HCT116 (cell line): Measurements from ENCODE around the gene SORBS1. TPM values are rescaled to one million over a fixed set of nuclear protein-coding genes. Genes with fewer than 3 reads are reported as not detected.

ENCODE experiments used
- ATAC-seq: fragments of 200-7000 bp; cut with Tn5 transposase; 2 replicates; pipeline ENCODE4 v1.9.1; 2020; ENCODE audit warnings: mild to moderate bottlenecking, moderate library complexity
- BruUV-seq: library from RNA; stranded (reverse); fragments of 400-500 nt; replicated peaks from 2 replicates; lab custom pipeline; 2021; lab: Mats Ljungman, UMichigan
- CTCF ChIA-PET: fragments of 300-600 bp; sonication (Branson Sonifier 250); formaldehyde crosslinking; loops from one replicate; lab custom pipeline; 2021; ENCODE audit warnings: antibody characterized with exemption; lab: Charles Lee
- POLR2A ChIA-PET: fragments of 300-600, 350-600 bp; sonication (Branson Sonifier 250); formaldehyde crosslinking; loops from one replicate; lab custom pipeline; 2021; ENCODE audit warnings: antibody characterized with exemption; lab: Charles Lee
- RAD21 ChIA-PET, 2 experiments: fragments of 300-600 bp; sonication (Branson Sonifier 250); formaldehyde crosslinking; loops; one replicate each; lab custom pipeline; 2023; ENCODE audit warnings: low total read pairs in 2 of 2; ENCODE audit not compliant: uncharacterized antibody in 2 of 2, unreplicated experiment in 2 of 2, low non-redundant PET in 1 of 2; lab: Charles Lee
- DNase-seq: peaks from one replicate; pipeline ENCODE4 v3.0.0-alpha.2; 2010; ENCODE audit warnings: low read depth, low spot score
- H2AFZ ChIP-seq: fragments of 200-600 bp; shearing (Covaris generic), sonication (generic); 2 replicates; pipeline ENCODE4 v1.6.1; 2017; ENCODE audit warnings: low read depth, mixed run types, mixed read lengths, antibody characterized with exemption, low read length; ENCODE audit not compliant: poor library complexity, severe bottlenecking
- H3K27ac ChIP-seq: 2 replicates; pipeline ENCODE4 v1.5.1; 2012; ENCODE audit warnings: low read depth, low read length
- H3K27me3 ChIP-seq: fragments of 200-600 bp; sonication (generic); 2 replicates; pipeline ENCODE4 v1.6.1; 2016; ENCODE audit warnings: mixed run types, low read length, mixed read lengths; ENCODE audit not compliant: insufficient read depth
- H3K36me3 ChIP-seq, 2 experiments: fragments of 200-500 bp in 1 of 2; fragments of 200-600 bp in 1 of 2; sonication (Bioruptor generic) in 1 of 2; sonication (generic) in 1 of 2; 2 replicates each; pipeline versions ENCODE4 v1.5.1 to v1.6.1; 2014 to 2016; ENCODE audit warnings: low read length in 2 of 2, inconsistent platforms in 1 of 2, mixed read lengths in 1 of 2, mixed run types in 1 of 2; ENCODE audit not compliant: insufficient read depth in 2 of 2, control insufficient read depth in 1 of 2
- H3K4me1 ChIP-seq, 2 experiments: fragments of 200-600 bp in 1 of 2; sonication (generic) in 1 of 2; 2 replicates each; pipeline versions ENCODE4 v1.5.1 to v1.6.1; 2012 to 2017; ENCODE audit warnings: low read length in 2 of 2, inconsistent platforms in 1 of 2, mild to moderate bottlenecking in 1 of 2, mixed read lengths in 1 of 2, mixed run types in 1 of 2, moderate library complexity in 1 of 2; ENCODE audit not compliant: insufficient read depth in 2 of 2, control insufficient read depth in 1 of 2
- H3K4me2 ChIP-seq: fragments of 200-600 bp; sonication (generic); 2 replicates; pipeline ENCODE4 v1.6.1; 2017; ENCODE audit warnings: mixed run types, low read length, mixed read lengths
- H3K4me3 ChIP-seq, 2 experiments: fragments of 200-600 bp in 1 of 2; sonication (generic) in 1 of 2; replicated peaks in 1 of 2; 2 replicates each; pipeline ENCODE4 v1.5.1; 2011 to 2016; ENCODE audit warnings: low read length in 2 of 2, control low read depth in 1 of 2, low read depth in 1 of 2, mild to moderate bottlenecking in 1 of 2, mixed read lengths in 1 of 2, mixed run types in 1 of 2
- H3K79me2 ChIP-seq: fragments of 200-600 bp; sonication (generic); 2 replicates; pipeline ENCODE4 v1.6.1; 2017; ENCODE audit warnings: mild to moderate bottlenecking, mixed run types, low read length, moderate library complexity, mixed read lengths; ENCODE audit not compliant: insufficient read depth
- H3K9ac ChIP-seq: fragments of 200-600 bp; sonication (generic); 2 replicates; pipeline ENCODE4 v1.6.1; 2016; ENCODE audit warnings: low read length, mixed read lengths
- H3K9me2 ChIP-seq: fragments of 200-600 bp; sonication (generic), shearing (Covaris generic); 2 replicates; pipeline ENCODE4 v1.6.1; 2017; ENCODE audit warnings: mixed run types, mild to moderate bottlenecking, moderate library complexity; ENCODE audit not compliant: insufficient read depth
- H3K9me3 ChIP-seq, 2 experiments: fragments of 200-500 bp in 1 of 2; fragments of 200-600 bp in 1 of 2; sonication (Bioruptor generic) in 1 of 2; sonication (generic) in 1 of 2; 2 replicates each; pipeline ENCODE4 v1.6.1; 2014 to 2017; ENCODE audit warnings: low read length in 2 of 2, mixed read lengths in 2 of 2, inconsistent platforms in 1 of 2, low read depth in 1 of 2, mild to moderate bottlenecking in 1 of 2, mixed run types in 1 of 2, moderate library complexity in 1 of 2; ENCODE audit not compliant: control insufficient read depth in 1 of 2, insufficient read depth in 1 of 2
- H4K20me1 ChIP-seq: fragments of 200-600 bp; sonication (generic), shearing (Covaris generic); 2 replicates; pipeline ENCODE4 v1.6.1; 2017; ENCODE audit warnings: mixed run types, mild to moderate bottlenecking, moderate library complexity; ENCODE audit not compliant: insufficient read depth
- ATF3 ChIP-seq: IDR thresholded peaks from 2 replicates; pipeline ENCODE4 v1.6.1; 2012
- CBX3 ChIP-seq: IDR thresholded peaks from 2 replicates; pipeline ENCODE4 v1.6.1; 2012; ENCODE audit warnings: low read depth
- CEBPB ChIP-seq: IDR thresholded peaks from 2 replicates; pipeline ENCODE4 v1.6.1; 2012; ENCODE audit warnings: low read depth
- CTCF ChIP-seq, 3 experiments: fragments of 200-600 bp in 1 of 3; sonication (generic) in 1 of 3; IDR thresholded peaks in 2 of 3; conservative IDR thresholded peaks in 1 of 3; 2 replicates each; pipeline ENCODE4 v1.5.1; 2012 to 2017; ENCODE audit warnings: low read depth in 2 of 3, low read length in 2 of 3, antibody characterized with exemption in 1 of 3, borderline replicate concordance in 1 of 3, control low read depth in 1 of 3, mild to moderate bottlenecking in 1 of 3, mixed read lengths in 1 of 3, mixed run types in 1 of 3, moderate library complexity in 1 of 3; ENCODE audit not compliant: insufficient read depth in 1 of 3
- EGR1 ChIP-seq: IDR thresholded peaks from 2 replicates; pipeline ENCODE4 v1.6.1; 2012; ENCODE audit warnings: low read depth
- EZH2 ChIP-seq: fragments of 200-600 bp; sonication (generic); IDR thresholded peaks from 2 replicates; pipeline ENCODE4 v1.6.1; 2017; ENCODE audit warnings: antibody characterized with exemption, mixed run types
- EZH2phosphoT487 ChIP-seq: fragments of 200-600 bp; IDR thresholded peaks from 2 replicates; pipeline ENCODE4 v1.6.1; 2018; ENCODE audit warnings: antibody characterized with exemption, borderline replicate concordance
- FOSL1 ChIP-seq: IDR thresholded peaks from 2 replicates; pipeline ENCODE4 v1.6.1; 2012; ENCODE audit warnings: low read depth
- JUND ChIP-seq: IDR thresholded peaks from 2 replicates; pipeline ENCODE4 v1.6.1; 2012
- MAX ChIP-seq: IDR thresholded peaks from 2 replicates; pipeline ENCODE4 v1.6.1; 2012
- POLR2A ChIP-seq: IDR thresholded peaks from 2 replicates; pipeline ENCODE4 v1.7.0; 2011; ENCODE audit warnings: borderline replicate concordance; ENCODE audit not compliant: insufficient read depth, insufficient read length; ENCODE audit errors: extremely low read depth
- POLR2AphosphoS5 ChIP-seq: IDR thresholded peaks from 2 replicates; pipeline ENCODE4 v1.6.1; 2011; ENCODE audit warnings: mild to moderate bottlenecking, low read depth, low read length, moderate library complexity
- RAD21 ChIP-seq: IDR thresholded peaks from 2 replicates; pipeline ENCODE4 v1.6.1; 2012; ENCODE audit warnings: low read depth, mild to moderate bottlenecking
- SIN3A ChIP-seq: IDR thresholded peaks from 2 replicates; pipeline ENCODE4 v1.6.1; 2012; ENCODE audit warnings: low read depth
- SP1 ChIP-seq: IDR thresholded peaks from 2 replicates; pipeline ENCODE4 v1.6.1; 2012; ENCODE audit warnings: low read depth
- SRF ChIP-seq: IDR thresholded peaks from 2 replicates; pipeline ENCODE4 v1.6.1; 2012; ENCODE audit warnings: low read depth
- TCF7L2 ChIP-seq: IDR thresholded peaks from 2 replicates; pipeline ENCODE4 v1.7.0; 2011; ENCODE audit warnings: borderline replicate concordance, inconsistent platforms; ENCODE audit not compliant: insufficient read depth, insufficient read length; ENCODE audit errors: extremely low read depth
- YY1 ChIP-seq: IDR thresholded peaks from 2 replicates; pipeline ENCODE4 v1.6.1; 2011; ENCODE audit warnings: low read length, low read depth, moderate library complexity, mild to moderate bottlenecking; ENCODE audit not compliant: insufficient replicate concordance; ENCODE audit errors: extremely low read depth
- ZFX ChIP-seq: fragments of 450-650 bp; IDR thresholded peaks from 2 replicates; pipeline ENCODE4 v1.6.1; 2017
- ZNF274 ChIP-seq: fragments of 200-500 bp; sonication (Bioruptor generic); IDR thresholded peaks from 2 replicates; pipeline ENCODE4 v1.6.1; 2014; ENCODE audit warnings: mild to moderate bottlenecking, low read depth, low read length, inconsistent platforms
- intact Hi-C: fragments of 100-400 bp; cut with micrococcal nuclease; formaldehyde crosslinking; loops from 2 replicates; pipeline ENCODE4 v1.10.0; 2022
- total RNA-seq: library from RNA; stranded (reverse); gene quantifications from one replicate; pipeline ENCODE4 v1.2.1, GENCODE V29; 2021; ENCODE audit not compliant: unreplicated experiment

Gene SORBS1
- total RNA-seq, 1 experiment from 2014 or later, result 3.4 TPM

- H3K4me2 ChIP-seq, result no peak overlapping the region
- H3K27me3 ChIP-seq, result no peaks in the 10 kb centered on the region
- no peak overlapping the region for H2AFZ ChIP-seq
- no peaks in the 10 kb centered on the region for H3K9me3 ChIP-seq
- no peak overlapping the region for H3K27ac ChIP-seq
- H3K4me3 ChIP-seq, result no peak overlapping the region
- no peaks in the 10 kb centered on the region for H3K4me1 ChIP-seq
- no peak for ATAC-seq
- POLR2A ChIA-PET, result no interaction called here
- RAD21 ChIA-PET, result no interaction called here
- no peak for DNase-seq
- no peaks in the 10 kb centered on the region for H3K36me3 ChIP-seq
- H4K20me1 ChIP-seq, result no peaks in the 10 kb centered on the region
- H3K9ac ChIP-seq, result no peak overlapping the region
- intact Hi-C loops, result no loop called here
- TF ChIP-seq YY1 (no peak), ZNF274 (no peak), EZH2 (no peak), FOSL1 (no peak), POLR2A (no peak), SP1 (no peak), JUND (no peak), ZFX (no peak), SRF (no peak)
- H3K79me2 ChIP-seq, result no peaks in the 10 kb centered on the region
- H3K9me2 ChIP-seq, result no peaks in the 10 kb centered on the region
- no TSS peak for BruUV-seq
- CTCF ChIA-PET, result no interaction called here
These were observed 179.0 kb downstream of the SORBS1 start for GRCh38 chr10:95382174-95382573.

GRCh38 chr10:95377950-95378349 is 183.2 kb downstream of the SORBS1 start:
- no peaks in the 10 kb centered on the region for H4K20me1 ChIP-seq
- H3K9ac ChIP-seq, result no peak overlapping the region
- H3K27ac ChIP-seq, result no peak overlapping the region
- POLR2A ChIA-PET, result interaction anchor here (1.1 kb wide), 1 partner anchor 66 kb away, joined by 3 read pairs; no protein-coding TSS in a partner anchor
- H3K79me2 ChIP-seq, result no peaks in the 10 kb centered on the region
- H3K4me3 ChIP-seq, result no peak overlapping the region
- ATAC-seq, result no peak
- no peak for TF ChIP-seq YY1
- TF ChIP-seq ATF3, result no peak
- no peak for TF ChIP-seq EZH2phosphoT487
- TF ChIP-seq JUND, result no peak
- no peak for TF ChIP-seq CEBPB
- no peak for TF ChIP-seq RAD21
- TF ChIP-seq FOSL1, result no peak
- no peak for TF ChIP-seq TCF7L2
- TF ChIP-seq ZNF274, result no peak
- no peak for TF ChIP-seq SIN3A
- TF ChIP-seq SP1, result no peak
- TF ChIP-seq CBX3, result no peak
- no peak for TF ChIP-seq EGR1
- TF ChIP-seq CTCF (IDR thresholded peaks at IDR 0.05 in 2 of 3, conservative IDR thresholded peaks at IDR 0.05 in 1 of 3; ENCODE audit: borderline replicate concordance in 1 of 3, insufficient read depth in 1 of 3, low read depth in 2 of 3, low read length in 2 of 3), result no peak
- no peak for TF ChIP-seq MAX
- TF ChIP-seq POLR2AphosphoS5, result no peak
- no peak for TF ChIP-seq EZH2
- TF ChIP-seq, all 23 proteins: peak for 0
- Histone ChIP-seq H3K9me3 (no peaks in the 10 kb centered on the region), H3K27me3 (no peaks in the 10 kb centered on the region), H3K36me3 (no peaks in the 10 kb centered on the region), H3K4me2 (no peak overlapping the region), H2AFZ (no peak overlapping the region), H3K9me2 (no peaks in the 10 kb centered on the region), H3K4me1 (no peaks in the 10 kb centered on the region)
- RAD21 ChIA-PET, result no interaction called here
- intact Hi-C loops, result no loop called here
- DNase-seq, result no peak
- CTCF ChIA-PET, result interaction anchor here (0.6 to 1.3 kb wide), 3 partner anchors 15 to 316 kb away, joined by 3 to 5 read pairs (median 3); partner anchors contain the start of gene TCTN3
- no TSS peak for BruUV-seq
